Osteoblast (primary cell): Measurements from ENCODE around the gene CCDC192. TPM values are rescaled to one million over a fixed set of nuclear protein-coding genes. Genes with fewer than 3 reads are reported as not detected.

Source experiments
- DNase-seq: peaks from one replicate; pipeline ENCODE4 v3.0.0; 2011; ENCODE audit warnings: low spot score, mixed read lengths; ENCODE audit not compliant: insufficient read length; ENCODE audit errors: missing footprints
- H2AFZ ChIP-seq: 2 replicates; pipeline ENCODE4 v1.6.0; 2011; ENCODE audit warnings: mild to moderate bottlenecking, low read length
- H3K27ac ChIP-seq: 2 replicates; pipeline ENCODE4 v1.5.1; 2011; ENCODE audit warnings: mild to moderate bottlenecking, low read depth, low read length, moderate library complexity
- H3K27me3 ChIP-seq: 2 replicates; pipeline ENCODE4 v1.6.0; 2012; ENCODE audit warnings: mild to moderate bottlenecking, control low read depth, inconsistent platforms, low read length, moderate library complexity; ENCODE audit not compliant: insufficient read depth
- H3K36me3 ChIP-seq: 2 replicates; pipeline ENCODE4 v1.5.1; 2011; ENCODE audit warnings: mild to moderate bottlenecking, low read length, control low read depth, moderate library complexity; ENCODE audit not compliant: insufficient read depth
- H3K4me1 ChIP-seq: 2 replicates; pipeline ENCODE4 v1.5.1; 2011; ENCODE audit warnings: mild to moderate bottlenecking, low read length, control low read depth, moderate library complexity; ENCODE audit not compliant: insufficient read depth
- H3K4me2 ChIP-seq: 2 replicates; pipeline ENCODE4 v1.6.0; 2011; ENCODE audit warnings: mild to moderate bottlenecking, low read length; ENCODE audit not compliant: insufficient read depth
- H3K4me3 ChIP-seq: fragments of 200-600 bp; sonication (generic); 3 replicates; pipeline ENCODE4 v1.5.1; 2012; ENCODE audit warnings: mild to moderate bottlenecking, low read length, inconsistent platforms; ENCODE audit not compliant: insufficient read depth
- H3K79me2 ChIP-seq: 2 replicates; pipeline ENCODE4 v1.6.0; 2012; ENCODE audit warnings: mild to moderate bottlenecking, low read length, control low read depth, inconsistent platforms; ENCODE audit not compliant: insufficient read depth
- H3K9me3 ChIP-seq: 2 replicates; pipeline ENCODE4 v1.5.1; 2011; ENCODE audit warnings: low read depth, low read length, control low read depth
- H4K20me1 ChIP-seq: 2 replicates; pipeline ENCODE4 v1.6.0; 2012; ENCODE audit warnings: mild to moderate bottlenecking, low read length, control low read depth; ENCODE audit not compliant: insufficient read depth
- CTCF ChIP-seq: IDR thresholded peaks from 2 replicates; pipeline ENCODE4 v1.5.1; 2011; ENCODE audit warnings: mild to moderate bottlenecking, low read depth, low read length, moderate library complexity; ENCODE audit errors: extremely low read depth
- total RNA-seq: library from RNA; depleted of rRNA; stranded (reverse); fragments of >200 nt; gene quantifications from 2 replicates; pipeline ENCODE4 v1.2.3, GENCODE V29; 2012

Gene CCDC192
- total RNA-seq, 1 donor, result not detected

- DNase-seq, result no peak
- Histone ChIP-seq H3K79me2 (no peaks in the 10 kb centered on the region), H4K20me1 (no peaks in the 10 kb centered on the region), H3K36me3 (no peaks in the 10 kb centered on the region), H2AFZ (no peak overlapping the region), H3K9me3 (peaks cover 6% of the 10 kb centered on the region), H3K27me3 (peaks cover 8% of the 10 kb centered on the region), H3K4me3 (no peak overlapping the region), H3K4me1 (no peaks in the 10 kb centered on the region), H3K27ac (no peak overlapping the region), H3K4me2 (no peak overlapping the region)
- TF ChIP-seq CTCF, result no peak
Observed at GRCh38 chr5:127793052-127793451, 89.9 kb downstream of the CCDC192 start.

GRCh38 chr5:127793879-127794278, 90.7 kb downstream of the CCDC192 start:
- H2AFZ ChIP-seq, result no peak overlapping the region
- no peak for TF ChIP-seq CTCF
- DNase-seq, result no peak
- H3K4me3 ChIP-seq, result no peak overlapping the region
- no peaks in the 10 kb centered on the region for H3K4me1 ChIP-seq
- H3K79me2 ChIP-seq, result no peaks in the 10 kb centered on the region
- no peak overlapping the region for H3K27ac ChIP-seq
- H3K36me3 ChIP-seq, result no peaks in the 10 kb centered on the region
- no peak overlapping the region for H3K4me2 ChIP-seq
- H4K20me1 ChIP-seq, result no peaks in the 10 kb centered on the region
- no peaks in the 10 kb centered on the region for H3K27me3 ChIP-seq
- H3K9me3 ChIP-seq, result peaks cover 6% of the 10 kb centered on the region

GRCh38 chr5:127796211-127796610, 93.0 kb downstream of the CCDC192 start:
- Histone ChIP-seq H4K20me1 (no peaks in the 10 kb centered on the region), H3K79me2 (no peaks in the 10 kb centered on the region), H3K4me2 (no peak overlapping the region), H3K4me3 (no peak overlapping the region), H2AFZ (no peak overlapping the region), H3K27ac (no peak overlapping the region), H3K4me1 (no peaks in the 10 kb centered on the region), H3K27me3 (no peaks in the 10 kb centered on the region), H3K36me3 (no peaks in the 10 kb centered on the region), H3K9me3 (peaks cover 6% of the 10 kb centered on the region)
- no peak for TF ChIP-seq CTCF
- no peak for DNase-seq

GRCh38 chr5:127799293-127799905, 96.2 kb downstream of the CCDC192 start:
- Histone ChIP-seq H3K4me2 (no peak overlapping the region), H3K4me1 (peaks cover 18% of the 10 kb centered on the region), H3K9me3 (no peaks in the 10 kb centered on the region), H3K36me3 (no peaks in the 10 kb centered on the region), H3K27me3 (no peaks in the 10 kb centered on the region), H4K20me1 (no peaks in the 10 kb centered on the region), H3K27ac (no peak overlapping the region), H2AFZ (no peak overlapping the region), H3K79me2 (no peaks in the 10 kb centered on the region), H3K4me3 (no peak overlapping the region)
- no peak for DNase-seq
- TF ChIP-seq CTCF, result no peak
